ENCODE measurements around the gene TIRAP.
A peak's percentile ranks its signal among the peaks of the same experiment; 100 is the strongest.

The TIRAP gene

DNA sequence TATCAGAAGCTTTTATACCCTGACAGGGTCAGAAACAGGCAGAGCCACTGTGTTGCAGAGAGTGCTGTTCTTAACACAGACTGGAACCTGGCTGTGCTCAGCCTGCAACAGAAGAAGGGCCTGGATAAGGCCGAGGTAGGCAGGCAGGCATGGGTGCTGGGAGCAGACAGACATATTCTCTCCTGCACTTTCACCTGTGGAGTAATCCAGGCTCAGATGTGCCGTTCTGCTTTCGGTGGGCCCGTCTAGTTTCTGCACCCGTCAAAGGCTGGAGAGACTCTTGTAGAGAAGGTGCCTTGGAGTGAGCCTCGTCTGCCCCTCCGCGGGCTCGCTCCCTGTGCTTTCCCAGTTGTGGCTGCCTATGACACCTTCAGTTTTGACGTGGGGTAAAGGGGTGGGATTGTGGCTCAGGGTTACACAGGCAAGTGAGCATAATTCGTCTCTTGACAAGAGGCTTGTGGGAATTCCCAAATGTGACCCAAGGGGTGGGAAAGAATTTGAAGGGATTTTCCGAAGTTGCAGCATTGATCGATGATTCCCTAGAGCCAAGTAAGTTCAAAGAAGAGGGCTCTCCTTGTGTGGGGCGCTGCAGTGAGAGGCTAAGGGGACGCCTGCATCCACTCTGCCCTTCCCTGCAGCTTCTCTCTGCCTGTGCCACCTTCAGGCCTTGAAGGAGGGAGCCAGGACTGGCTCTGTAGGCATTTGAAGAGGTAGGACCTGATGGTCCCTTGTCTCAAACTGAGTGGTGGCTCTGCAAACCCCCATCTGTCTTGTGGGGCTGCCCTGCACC, 56.4 kb downstream of the TIRAP start:
- TF ChIP-seq, protein P1, sequence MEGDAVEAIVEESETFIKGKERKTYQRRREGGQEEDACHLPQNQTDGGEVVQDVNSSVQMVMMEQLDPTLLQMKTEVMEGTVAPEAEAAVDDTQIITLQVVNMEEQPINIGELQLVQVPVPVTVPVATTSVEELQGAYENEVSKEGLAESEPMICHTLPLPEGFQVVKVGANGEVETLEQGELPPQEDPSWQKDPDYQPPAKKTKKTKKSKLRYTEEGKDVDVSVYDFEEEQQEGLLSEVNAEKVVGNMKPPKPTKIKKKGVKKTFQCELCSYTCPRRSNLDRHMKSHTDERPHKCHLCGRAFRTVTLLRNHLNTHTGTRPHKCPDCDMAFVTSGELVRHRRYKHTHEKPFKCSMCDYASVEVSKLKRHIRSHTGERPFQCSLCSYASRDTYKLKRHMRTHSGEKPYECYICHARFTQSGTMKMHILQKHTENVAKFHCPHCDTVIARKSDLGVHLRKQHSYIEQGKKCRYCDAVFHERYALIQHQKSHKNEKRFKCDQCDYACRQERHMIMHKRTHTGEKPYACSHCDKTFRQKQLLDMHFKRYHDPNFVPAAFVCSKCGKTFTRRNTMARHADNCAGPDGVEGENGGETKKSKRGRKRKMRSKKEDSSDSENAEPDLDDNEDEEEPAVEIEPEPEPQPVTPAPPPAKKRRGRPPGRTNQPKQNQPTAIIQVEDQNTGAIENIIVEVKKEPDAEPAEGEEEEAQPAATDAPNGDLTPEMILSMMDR (IDR thresholded peaks at IDR 0.05; ENCODE audit: control insufficient read depth, extremely low read depth, insufficient read depth), result no peak
- no peak overlapping the region for H3K4me3 ChIP-seq (ENCODE audit: low read depth, low read length)
- DNase-seq (ENCODE audit: low read depth), result no peak

GRCh38 chr11:126339863-126340434, 57.1 kb downstream of the TIRAP start:
- TF ChIP-seq, protein P1 (IDR thresholded peaks at IDR 0.05; ENCODE audit: control insufficient read depth, extremely low read depth, insufficient read depth), result no peak
- no peak overlapping the region for H3K4me3 ChIP-seq (ENCODE audit: low read depth, low read length)
- peak; percentile 69 for DNase-seq (ENCODE audit: low read depth)

DNA sequence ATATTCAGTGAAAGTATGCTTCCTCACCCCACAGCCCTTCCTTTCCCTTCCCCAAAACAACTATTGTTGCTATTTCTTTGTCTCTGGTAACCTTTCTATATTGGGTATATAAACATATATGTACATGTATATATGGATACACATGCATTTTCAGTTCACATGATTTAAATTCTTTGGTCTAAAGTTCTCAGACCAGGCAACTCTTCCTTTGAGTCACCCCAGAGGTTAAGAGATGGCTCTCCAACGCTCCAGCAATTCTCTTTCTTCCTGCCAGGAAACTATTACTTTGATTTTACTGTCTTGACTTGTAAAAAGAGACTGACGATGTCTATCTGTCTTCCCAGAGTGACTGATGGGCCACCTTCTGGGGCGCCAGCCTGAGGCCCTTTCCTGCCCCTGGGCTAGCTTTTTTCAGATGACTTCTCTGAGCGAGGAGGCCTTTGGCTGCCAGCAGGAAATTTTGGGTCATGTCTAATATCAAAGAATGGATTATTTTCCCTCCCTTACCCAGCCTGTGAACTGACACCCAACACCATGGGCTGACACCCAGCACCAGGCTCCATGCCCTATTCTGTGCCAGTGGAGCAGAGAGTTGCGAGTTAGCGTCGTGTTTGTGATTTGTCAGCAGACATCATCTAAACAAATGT, 58.2 kb downstream of the TIRAP start:
- TF ChIP-seq, protein P1 (IDR thresholded peaks at IDR 0.05; ENCODE audit: control insufficient read depth, extremely low read depth, insufficient read depth), result no peak

DNA sequence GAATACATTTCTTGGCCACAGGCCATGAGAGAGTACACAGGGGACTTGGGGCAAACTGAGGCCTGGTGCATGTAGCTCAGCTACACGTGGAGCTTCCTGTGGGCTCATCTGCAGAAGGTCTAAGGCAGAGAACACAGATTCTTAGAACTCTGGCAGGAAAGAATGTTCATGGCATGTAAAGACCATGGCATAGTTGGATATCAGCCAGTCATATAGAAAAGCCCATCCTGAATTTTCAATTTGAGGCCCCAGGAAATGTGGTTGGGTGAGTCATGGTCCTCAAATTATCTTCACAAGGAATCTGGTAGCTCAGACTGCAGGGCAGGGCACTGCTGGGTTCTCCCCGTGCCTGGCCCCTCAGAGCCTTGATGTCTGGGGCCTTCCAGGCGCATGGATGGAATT, 58.9 kb downstream of the TIRAP start:
- TF ChIP-seq, protein P1 (IDR thresholded peaks at IDR 0.05; ENCODE audit: control insufficient read depth, extremely low read depth, insufficient read depth), result no peak
- DNase-seq (ENCODE audit: low read depth), result no peak
- no peak overlapping the region for H3K4me3 ChIP-seq (ENCODE audit: low read depth, low read length)

More for the DNA sequence above, 58.2 kb downstream of the TIRAP start:
- no peak overlapping the region for H3K4me3 ChIP-seq (ENCODE audit: low read depth, low read length)
- no peak for DNase-seq (ENCODE audit: low read depth)

GRCh38 chr11:126343051-126343450, 60.2 kb downstream of the TIRAP start:
- TF ChIP-seq, protein P1 (IDR thresholded peaks at IDR 0.05; ENCODE audit: control insufficient read depth, extremely low read depth, insufficient read depth), result no peak
- no peak for DNase-seq (ENCODE audit: low read depth)
- no peak overlapping the region for H3K4me3 ChIP-seq (ENCODE audit: low read depth, low read length)

Data from LNCaP clone FGC (cell line).